T-helper 2 cell (primary cell): ENCODE results near the gene SNAPC1.

Source experiments
- DNase-seq, 5 experiments: peaks; one replicate each; pipeline versions ENCODE4 v3.0.0 to v3.0.0-alpha.2; 2012 to 2022

Gene SNAPC1

DNA sequence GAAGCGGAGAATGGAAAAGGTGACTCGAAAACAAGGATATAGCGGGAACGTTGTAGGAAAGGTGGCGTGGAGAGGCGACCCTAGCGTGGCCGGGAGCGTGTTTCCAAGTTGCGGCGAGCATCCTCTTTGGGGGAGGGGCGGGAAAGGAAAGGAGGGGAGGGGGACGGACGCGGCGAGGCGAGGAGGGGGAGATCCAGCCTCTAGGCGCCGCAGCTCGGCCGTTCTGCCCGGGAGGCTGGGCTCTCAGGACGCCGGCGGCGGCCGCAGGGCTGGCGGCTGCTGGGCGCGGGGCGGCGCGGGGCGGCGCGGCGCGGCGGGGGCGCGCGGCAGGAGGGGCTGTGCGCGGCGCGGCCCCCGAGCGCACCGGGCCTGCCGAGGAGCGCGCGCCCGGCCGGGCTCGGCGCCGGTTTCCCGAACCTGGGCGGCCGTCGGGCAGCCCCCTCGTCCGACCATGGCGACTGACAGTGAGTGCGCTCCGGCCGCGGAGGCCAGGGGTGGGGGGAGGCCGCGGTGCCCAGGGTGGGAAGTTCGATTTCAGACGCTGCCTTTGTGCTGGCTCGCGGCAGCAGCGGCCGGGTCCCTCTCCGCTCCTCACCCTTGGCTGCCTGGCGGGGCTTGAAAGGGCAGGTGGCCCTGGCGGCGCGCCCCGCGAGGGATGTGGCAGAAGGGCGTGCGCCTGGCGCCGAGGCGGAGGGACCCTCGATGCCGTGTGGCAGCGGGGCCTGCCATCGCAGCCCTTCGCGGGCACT lies 50.3 kb downstream of the SNAPC1 start, which contains the start of gene SYT16:
Gene SYT16 (plus strand): TSS at position 357 of the 749 bp plus-strand sequence.
- peak in 1 of 5 experiments; percentile 19 for DNase-seq

DNA sequence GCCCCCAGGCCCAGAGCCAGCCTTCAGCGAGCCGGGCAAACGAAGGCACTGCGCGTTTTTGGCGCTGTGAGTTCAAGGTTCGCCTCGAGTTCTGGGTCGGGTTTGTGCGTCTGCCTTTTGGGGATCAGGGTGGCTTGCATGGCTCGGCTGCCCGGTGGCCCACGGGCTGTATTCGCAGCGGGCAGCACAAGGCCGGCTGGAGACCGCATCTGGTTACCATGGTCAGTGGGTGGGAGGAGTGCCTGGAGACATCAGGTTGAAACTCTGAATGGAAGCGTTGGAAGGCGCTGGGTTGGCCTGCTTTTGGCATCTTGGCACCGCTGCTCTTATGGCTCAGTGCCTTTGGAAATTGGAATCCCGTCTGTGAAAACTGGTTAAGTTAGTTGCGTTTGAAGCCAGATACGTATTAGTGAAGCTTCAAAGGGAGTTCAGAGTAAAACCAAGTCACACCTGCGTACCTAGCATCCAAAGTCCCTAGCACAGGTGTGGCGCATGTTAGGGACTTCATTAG lies 50.9 kb downstream of the SNAPC1 start:
- DNase-seq, result no peak

DNA sequence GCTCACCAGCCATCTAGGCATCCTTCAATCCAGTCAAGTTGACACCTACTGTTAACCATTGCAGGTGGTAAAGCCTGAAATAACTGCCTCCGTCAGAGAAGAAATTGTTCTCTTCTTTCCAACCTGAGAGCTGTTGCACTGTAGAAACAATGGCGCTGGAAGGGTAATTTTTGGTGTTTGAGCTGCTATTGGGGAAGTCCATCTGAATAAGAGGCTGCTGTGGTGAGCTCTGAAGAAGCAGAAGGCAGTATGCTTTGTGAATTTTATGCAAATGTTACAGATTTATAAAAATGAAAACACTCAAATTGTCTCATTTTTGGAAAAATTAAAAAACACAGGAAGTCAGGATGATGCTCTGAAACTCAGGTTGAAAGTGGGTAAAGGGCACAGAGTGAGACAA lies 60.2 kb downstream of the SNAPC1 start:
- no peak for DNase-seq

- no peak for DNase-seq
Measured at GRCh38 chr14:61832783-61833182, 70.6 kb downstream of the SNAPC1 start.

GRCh38 chr14:61836184-61836583 lies 74.0 kb downstream of the SNAPC1 start:
- DNase-seq, result no peak

- DNase-seq, result no peak
Measured at GRCh38 chr14:61836807-61837206, 74.6 kb downstream of the SNAPC1 start.

DNA sequence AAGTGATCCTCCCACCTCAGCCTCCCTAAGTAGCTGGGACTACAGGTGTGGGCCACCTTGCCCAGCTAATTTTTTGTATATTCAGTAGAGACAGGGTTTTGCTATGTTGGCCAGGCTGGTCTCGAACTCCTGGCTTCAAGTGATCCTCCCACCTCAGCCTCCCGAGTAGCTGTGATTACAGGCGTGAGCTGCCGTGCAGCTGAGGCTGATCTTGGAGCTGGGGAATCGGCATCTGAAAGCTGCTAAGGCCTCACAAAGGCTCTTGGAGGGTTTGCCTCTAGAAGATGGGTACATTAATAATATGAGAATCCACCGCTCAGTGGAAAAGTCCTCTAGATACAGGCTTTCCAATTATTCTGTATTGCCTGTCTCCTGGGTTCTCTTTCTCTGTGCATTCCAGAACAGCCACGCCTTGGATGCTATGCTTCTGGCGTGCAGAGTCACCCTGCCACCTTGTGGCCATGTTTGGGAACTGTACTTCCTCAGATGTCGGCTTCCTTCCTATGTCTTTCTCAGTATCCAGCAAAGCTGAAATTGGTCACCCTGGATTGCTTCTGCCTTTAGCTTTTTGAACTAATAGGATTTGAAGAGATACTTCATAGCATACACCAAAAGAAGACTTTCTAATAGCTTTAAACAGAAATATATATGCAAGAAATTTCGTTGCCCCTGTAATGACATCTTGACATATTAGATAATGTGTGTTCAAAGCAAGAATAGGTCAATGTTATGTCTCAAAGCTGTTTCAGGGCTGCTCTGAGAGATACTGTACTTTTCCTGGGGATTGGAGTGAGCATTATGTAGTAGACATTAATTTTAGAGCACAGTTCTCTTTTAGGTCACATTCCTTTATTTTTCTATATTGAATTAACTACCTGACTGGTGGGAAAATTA lies 75.4 kb downstream of the SNAPC1 start:
- peak in 4 of 5 experiments; percentile 39 to 74 (median 57) for DNase-seq

GRCh38 chr14:61838661-61839245 lies 76.5 kb downstream of the SNAPC1 start:
- DNase-seq, result no peak

GRCh38 chr14:61839507-61839906 lies 77.3 kb downstream of the SNAPC1 start:
- DNase-seq, result no peak

- no peak for DNase-seq
Measured at GRCh38 chr14:61841145-61841544, 78.9 kb downstream of the SNAPC1 start.
